ENCODE results near the gene PADI1.

DNA sequence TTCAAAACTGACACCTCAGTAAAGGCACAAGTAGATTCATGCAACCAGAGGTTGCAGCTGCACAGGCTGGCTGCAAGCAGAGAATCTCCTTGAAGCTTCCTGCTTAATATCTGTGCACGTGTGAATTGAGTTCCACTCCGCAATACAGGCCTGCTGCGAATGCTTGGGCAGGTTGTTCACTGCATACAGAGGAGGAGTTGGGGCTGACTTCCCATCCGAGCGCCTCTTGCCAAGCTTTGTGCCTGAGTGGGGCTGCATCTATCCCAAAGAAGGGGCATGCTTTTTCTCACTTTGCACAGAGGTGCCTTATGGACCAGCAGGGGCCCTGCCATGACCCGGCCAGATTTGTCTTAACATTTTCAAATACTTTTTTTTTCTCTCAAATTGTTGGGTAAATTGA, 17.9 kb upstream of the PADI1 start:
- TF ChIP-seq, protein P1, sequence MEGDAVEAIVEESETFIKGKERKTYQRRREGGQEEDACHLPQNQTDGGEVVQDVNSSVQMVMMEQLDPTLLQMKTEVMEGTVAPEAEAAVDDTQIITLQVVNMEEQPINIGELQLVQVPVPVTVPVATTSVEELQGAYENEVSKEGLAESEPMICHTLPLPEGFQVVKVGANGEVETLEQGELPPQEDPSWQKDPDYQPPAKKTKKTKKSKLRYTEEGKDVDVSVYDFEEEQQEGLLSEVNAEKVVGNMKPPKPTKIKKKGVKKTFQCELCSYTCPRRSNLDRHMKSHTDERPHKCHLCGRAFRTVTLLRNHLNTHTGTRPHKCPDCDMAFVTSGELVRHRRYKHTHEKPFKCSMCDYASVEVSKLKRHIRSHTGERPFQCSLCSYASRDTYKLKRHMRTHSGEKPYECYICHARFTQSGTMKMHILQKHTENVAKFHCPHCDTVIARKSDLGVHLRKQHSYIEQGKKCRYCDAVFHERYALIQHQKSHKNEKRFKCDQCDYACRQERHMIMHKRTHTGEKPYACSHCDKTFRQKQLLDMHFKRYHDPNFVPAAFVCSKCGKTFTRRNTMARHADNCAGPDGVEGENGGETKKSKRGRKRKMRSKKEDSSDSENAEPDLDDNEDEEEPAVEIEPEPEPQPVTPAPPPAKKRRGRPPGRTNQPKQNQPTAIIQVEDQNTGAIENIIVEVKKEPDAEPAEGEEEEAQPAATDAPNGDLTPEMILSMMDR (IDR thresholded peaks at IDR 0.05): no peak
- TF ChIP-seq POLR2A (IDR thresholded peaks at IDR 0.05): no peak

Data from body of pancreas (tissue), 4 donors.